B cell (primary cell): ENCODE measurements around the gene CPPED1.

Source experiments
- CTCF ChIP-seq: fragments of 200-600 bp; IDR thresholded peaks from one replicate; pipeline ENCODE4 v1.8.0; 2022; ENCODE audit warnings: antibody characterized with exemption, mild to moderate bottlenecking
- EZH2 ChIP-seq: IDR thresholded peaks from 2 replicates; pipeline ENCODE4 v1.6.1; 2012; ENCODE audit warnings: borderline replicate concordance, low read depth, mild to moderate bottlenecking, moderate library complexity, low read length; ENCODE audit not compliant: insufficient read depth, poor library complexity, severe bottlenecking

GRCh38 chr16:12771341-12771798 is 32.3 kb downstream of the CPPED1 start:
- TF ChIP-seq CTCF (no peak), EZH2 (no peak)
